Keratinocyte (primary cell): ENCODE measurements around the gene TMEM131. TPM values are rescaled to one million over a fixed set of nuclear protein-coding genes. Genes with fewer than 3 reads are reported as not detected.

Experiments used
- DNase-seq: peaks from one replicate; pipeline ENCODE4 v3.0.0-alpha.2; 2011; ENCODE audit warnings: low read depth, missing footprints, low spot score
- FAIRE-seq: peaks from 2 replicates; lab custom pipeline; 2011; peaks lifted over from hg19 to GRCh38; lab: Jason Lieb, UNC
- H2AFZ ChIP-seq: 2 replicates; pipeline ENCODE4 v1.6.0; 2012; ENCODE audit warnings: low read length, control low read depth, inconsistent platforms; ENCODE audit not compliant: control insufficient read depth
- H3K27ac ChIP-seq: 2 replicates; pipeline ENCODE4 v1.5.1; 2011; ENCODE audit warnings: low read length; ENCODE audit not compliant: control insufficient read depth, insufficient read depth
- H3K27me3 ChIP-seq: 3 replicates; pipeline ENCODE4 v1.6.0; 2011; ENCODE audit warnings: low read length; ENCODE audit not compliant: control insufficient read depth, insufficient read depth; ENCODE audit errors: extremely low read depth
- H3K36me3 ChIP-seq, 2 experiments: 2 replicates in 1 of 2; 3 replicates in 1 of 2; pipeline ENCODE4 v1.5.1; 2011; ENCODE audit warnings: low read length in 2 of 2, mild to moderate bottlenecking in 1 of 2; ENCODE audit not compliant: control insufficient read depth in 2 of 2, insufficient read depth in 2 of 2; ENCODE audit errors: extremely low read depth in 1 of 2
- H3K4me1 ChIP-seq: 3 replicates; pipeline ENCODE4 v1.5.1; 2011; ENCODE audit warnings: low read length; ENCODE audit not compliant: control insufficient read depth, insufficient read depth; ENCODE audit errors: extremely low read depth
- H3K4me2 ChIP-seq: 3 replicates; pipeline ENCODE4 v1.6.0; 2011; ENCODE audit warnings: low read depth, low read length; ENCODE audit not compliant: control insufficient read depth, insufficient read depth; ENCODE audit errors: extremely low read depth
- H3K4me3 ChIP-seq, 3 experiments: fragments of 200-600 bp in 1 of 3; sonication (generic) in 1 of 3; 2 replicates in 2 of 3; 3 replicates in 1 of 3; pipeline ENCODE4 v1.5.1; 2011 to 2016; ENCODE audit warnings: low read length in 3 of 3, mild to moderate bottlenecking in 3 of 3, control low read depth in 2 of 3, inconsistent platforms in 1 of 3, low read depth in 1 of 3, mixed read lengths in 1 of 3, mixed run types in 1 of 3, moderate library complexity in 1 of 3; ENCODE audit not compliant: control insufficient read depth in 2 of 3, insufficient read depth in 2 of 3; ENCODE audit errors: extremely low read depth in 1 of 3
- H3K79me2 ChIP-seq: 2 replicates; pipeline ENCODE4 v1.6.0; 2012; ENCODE audit warnings: low read length; ENCODE audit not compliant: control insufficient read depth, insufficient read depth
- H3K9ac ChIP-seq: 3 replicates; pipeline ENCODE4 v1.6.0; 2011; ENCODE audit warnings: low read length; ENCODE audit not compliant: control insufficient read depth, insufficient read depth; ENCODE audit errors: extremely low read depth
- H3K9me1 ChIP-seq: 3 replicates; pipeline ENCODE4 v1.6.0; 2011; ENCODE audit warnings: low read length; ENCODE audit not compliant: control insufficient read depth, insufficient read depth; ENCODE audit errors: extremely low read depth
- H3K9me3 ChIP-seq: 2 replicates; pipeline ENCODE4 v1.5.1; 2012; ENCODE audit warnings: low read depth, low read length; ENCODE audit not compliant: control insufficient read depth
- H4K20me1 ChIP-seq: 3 replicates; pipeline ENCODE4 v1.6.0; 2011; ENCODE audit warnings: low read length; ENCODE audit not compliant: control insufficient read depth, insufficient read depth; ENCODE audit errors: extremely low read depth
- EZH2 ChIP-seq: IDR thresholded peaks from one replicate; pipeline ENCODE4 v1.6.1; 2012; ENCODE audit warnings: inconsistent platforms, mild to moderate bottlenecking, low read length, moderate library complexity
- dilution Hi-C: fragments of 300-500 bp; cut with MboI; formaldehyde crosslinking; loops from one replicate; pipeline ENCODE4 v1.7.0; 2020; ENCODE audit warnings: low sequenced_read_pairs; ENCODE audit not compliant: extremely low pct_ligation_motif_present
- polyA plus RNA-seq, 5 experiments: library from polyadenylated mRNA; depleted of rRNA in 3 of 5; stranded (reverse) in 3 of 5; stranded (forward) in 1 of 5; unstranded in 1 of 5; fragments of >200 nt; gene quantifications; 1 replicate in 1 of 5; 2 replicates in 3 of 5; 3 replicates in 1 of 5; pipeline versions ENCODE4 v1.2.1 to v1.2.3, GENCODE V29; 2011 to 2012; ENCODE audit warnings: missing spikeins in 2 of 5, low read depth in 1 of 5, low replicate concordance in 1 of 5
- TF ChIP-seq, protein P1 (sequence below), 3 experiments: IDR thresholded peaks in 1 of 3; conservative IDR thresholded peaks in 1 of 3; optimal IDR thresholded peaks in 1 of 3; 2 replicates in 2 of 3; 3 replicates in 1 of 3; pipeline versions ENCODE3 to v1.5.1; 2011; ENCODE audit warnings: low read length in 3 of 3, mild to moderate bottlenecking in 3 of 3, moderate library complexity in 2 of 3, control low read depth in 1 of 3, inconsistent platforms in 1 of 3; ENCODE audit not compliant: insufficient read depth in 2 of 3; ENCODE audit errors: extremely low read depth in 1 of 3

The TMEM131 gene
- polyA plus RNA-seq, 1 donor (not counting 4 experiments of a cell fraction or from before 2014, with no cell fraction given) = 25.5 TPM

DNA sequence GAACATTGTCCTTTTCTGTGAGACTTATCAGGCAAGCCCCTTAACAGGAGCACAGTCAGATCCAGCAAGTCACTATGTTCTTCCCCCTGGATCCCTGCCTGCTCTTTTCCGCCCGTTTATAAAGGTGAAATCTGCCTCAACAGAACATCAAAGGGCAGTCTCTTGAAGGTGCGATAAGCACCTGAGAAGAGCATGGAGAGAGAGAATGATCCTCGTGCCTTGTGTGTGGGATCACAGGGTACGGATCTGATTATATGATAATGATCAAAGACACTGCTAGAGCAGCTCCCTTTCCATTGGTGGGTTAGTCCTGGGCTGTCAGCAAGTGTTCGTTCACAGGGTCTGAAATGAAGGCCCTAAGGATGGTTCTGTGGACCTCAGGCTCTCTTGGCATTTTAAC lies 176.0 kb downstream of the TMEM131 start:
- Histone ChIP-seq H3K27ac (no peak overlapping the region), H3K9me1 (no peaks in the 10 kb centered on the region), H3K4me1 (no peaks in the 10 kb centered on the region), H3K4me2 (no peak overlapping the region), H3K27me3 (no peaks in the 10 kb centered on the region), H2AFZ (no peak overlapping the region), H3K4me3 (no peak overlapping the region), H3K36me3 (peaks cover 0 to 10% of the 10 kb centered on the region in 2 experiments), H3K79me2 (no peaks in the 10 kb centered on the region), H3K9ac (no peak overlapping the region), H3K9me3 (no peaks in the 10 kb centered on the region), H4K20me1 (no peaks in the 10 kb centered on the region)
- DNase-seq = no peak
- no peak for TF ChIP-seq EZH2
- dilution Hi-C loops = no loop called here
- FAIRE-seq = no peak

DNA sequence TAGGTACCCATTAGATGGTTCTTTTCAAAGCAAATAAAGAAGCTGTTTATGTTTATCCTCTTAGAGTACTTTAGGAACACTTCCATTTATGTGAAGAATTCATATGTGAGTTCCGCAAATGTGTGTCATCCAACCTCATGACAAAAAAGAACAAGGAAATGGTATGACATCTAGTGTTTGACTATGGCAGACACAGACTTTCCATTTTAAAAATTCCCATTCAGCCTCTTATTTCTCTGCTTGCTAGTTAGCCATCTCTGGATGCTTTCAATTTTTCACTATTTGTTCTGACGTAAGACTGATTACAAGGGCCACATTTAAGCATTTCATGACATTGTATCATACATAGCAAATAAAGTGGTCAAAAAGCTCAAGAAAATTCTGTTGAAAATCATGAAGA lies 179.3 kb downstream of the TMEM131 start:
- Histone ChIP-seq H3K4me3 (no peak overlapping the region), H3K9me3 (no peaks in the 10 kb centered on the region), H3K4me2 (no peak overlapping the region), H3K27me3 (no peaks in the 10 kb centered on the region), H3K4me1 (no peaks in the 10 kb centered on the region), H2AFZ (no peak overlapping the region), H3K9ac (no peak overlapping the region), H3K36me3 (peaks cover 2 to 16% of the 10 kb centered on the region in 2 experiments), H4K20me1 (no peaks in the 10 kb centered on the region), H3K79me2 (no peaks in the 10 kb centered on the region), H3K9me1 (no peaks in the 10 kb centered on the region), H3K27ac (no peak overlapping the region)
- DNase-seq (no peak), FAIRE-seq (no peak)
- dilution Hi-C loops = no loop called here
- TF ChIP-seq, protein P1, sequence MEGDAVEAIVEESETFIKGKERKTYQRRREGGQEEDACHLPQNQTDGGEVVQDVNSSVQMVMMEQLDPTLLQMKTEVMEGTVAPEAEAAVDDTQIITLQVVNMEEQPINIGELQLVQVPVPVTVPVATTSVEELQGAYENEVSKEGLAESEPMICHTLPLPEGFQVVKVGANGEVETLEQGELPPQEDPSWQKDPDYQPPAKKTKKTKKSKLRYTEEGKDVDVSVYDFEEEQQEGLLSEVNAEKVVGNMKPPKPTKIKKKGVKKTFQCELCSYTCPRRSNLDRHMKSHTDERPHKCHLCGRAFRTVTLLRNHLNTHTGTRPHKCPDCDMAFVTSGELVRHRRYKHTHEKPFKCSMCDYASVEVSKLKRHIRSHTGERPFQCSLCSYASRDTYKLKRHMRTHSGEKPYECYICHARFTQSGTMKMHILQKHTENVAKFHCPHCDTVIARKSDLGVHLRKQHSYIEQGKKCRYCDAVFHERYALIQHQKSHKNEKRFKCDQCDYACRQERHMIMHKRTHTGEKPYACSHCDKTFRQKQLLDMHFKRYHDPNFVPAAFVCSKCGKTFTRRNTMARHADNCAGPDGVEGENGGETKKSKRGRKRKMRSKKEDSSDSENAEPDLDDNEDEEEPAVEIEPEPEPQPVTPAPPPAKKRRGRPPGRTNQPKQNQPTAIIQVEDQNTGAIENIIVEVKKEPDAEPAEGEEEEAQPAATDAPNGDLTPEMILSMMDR (optimal IDR thresholded peaks at IDR 0.05 in 1 of 3, IDR thresholded peaks at IDR 0.05 in 1 of 3, conservative IDR thresholded peaks at IDR 0.05 in 1 of 3; ENCODE audit: extremely low read depth in 1 of 3, insufficient read depth in 2 of 3, low read length in 3 of 3) = no peak
- no peak for TF ChIP-seq EZH2

DNA sequence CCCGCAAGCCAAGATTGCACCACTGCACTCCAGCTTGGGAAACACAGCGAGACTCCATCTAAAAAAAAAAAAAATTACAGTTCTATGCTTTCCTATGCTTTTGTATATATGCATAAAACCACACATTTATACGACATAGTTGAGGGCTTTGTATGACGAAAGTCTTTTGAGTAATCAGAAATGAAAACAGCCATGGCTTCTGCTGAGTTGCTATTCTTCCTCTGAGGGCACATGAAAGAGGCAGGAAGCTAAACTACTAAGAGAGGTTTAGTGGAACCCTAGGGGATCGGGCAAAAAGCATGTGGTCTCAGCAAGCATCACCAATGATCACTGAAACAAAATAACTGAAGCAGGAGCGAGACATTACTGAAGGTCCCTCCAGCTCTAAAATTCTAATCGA lies 182.8 kb downstream of the TMEM131 start:
- Histone ChIP-seq H3K27ac (no peak overlapping the region), H3K79me2 (no peaks in the 10 kb centered on the region), H3K36me3 (peaks cover 8 to 15% of the 10 kb centered on the region in 2 experiments), H3K4me2 (no peak overlapping the region), H3K9me3 (no peaks in the 10 kb centered on the region), H3K4me1 (no peaks in the 10 kb centered on the region), H4K20me1 (no peaks in the 10 kb centered on the region), H2AFZ (no peak overlapping the region), H3K9me1 (no peaks in the 10 kb centered on the region), H3K4me3 (no peak overlapping the region), H3K27me3 (no peaks in the 10 kb centered on the region), H3K9ac (no peak overlapping the region)
- FAIRE-seq (no peak), DNase-seq (no peak)
- no peak for TF ChIP-seq EZH2
- TF ChIP-seq, protein P1 (optimal IDR thresholded peaks at IDR 0.05 in 1 of 3, IDR thresholded peaks at IDR 0.05 in 1 of 3, conservative IDR thresholded peaks at IDR 0.05 in 1 of 3; ENCODE audit: extremely low read depth in 1 of 3, insufficient read depth in 2 of 3, low read length in 3 of 3) = no peak
- dilution Hi-C loops = no loop called here
